ENCODE data around the gene CDHR5.

The CDHR5 gene

GRCh38 chr11:643849-644738 lies 19.3 kb upstream of the CDHR5 start:
- FAIRE-seq = no peak

- FAIRE-seq = no peak
Observed at GRCh38 chr11:643366-643765, 18.6 kb upstream of the CDHR5 start.

- FAIRE-seq = no peak
Observed at GRCh38 chr11:641806-642370, 17.1 kb upstream of the CDHR5 start.

DNA sequence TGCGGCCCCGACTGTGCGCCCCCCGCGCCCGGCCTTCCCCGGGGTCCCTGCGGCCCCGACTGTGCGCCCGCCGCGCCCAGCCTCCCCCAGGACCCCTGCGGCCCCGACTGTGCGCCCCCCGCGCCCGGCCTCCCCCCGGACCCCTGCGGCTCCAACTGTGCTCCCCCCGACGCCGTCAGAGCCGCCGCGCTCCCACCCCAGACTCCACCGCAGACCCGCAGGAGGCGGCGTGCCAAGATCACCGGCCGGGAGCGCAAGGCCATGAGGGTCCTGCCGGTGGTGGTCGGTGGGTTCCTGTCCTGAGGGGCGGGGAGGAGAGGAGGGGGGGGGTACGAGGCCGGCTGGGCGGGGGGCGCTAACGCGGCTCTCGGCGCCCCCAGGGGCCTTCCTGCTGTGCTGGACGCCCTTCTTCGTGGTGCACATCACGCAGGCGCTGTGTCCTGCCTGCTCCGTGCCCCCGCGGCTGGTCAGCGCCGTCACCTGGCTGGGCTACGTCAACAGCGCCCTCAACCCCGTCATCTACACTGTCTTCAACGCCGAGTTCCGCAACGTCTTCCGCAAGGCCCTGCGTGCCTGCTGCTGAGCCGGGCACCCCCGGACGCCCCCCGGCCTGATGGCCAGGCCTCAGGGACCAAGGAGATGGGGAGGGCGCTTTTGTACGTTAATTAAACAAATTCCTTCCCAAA lies 15.4 kb upstream of the CDHR5 start:
- no peak for FAIRE-seq

DNA sequence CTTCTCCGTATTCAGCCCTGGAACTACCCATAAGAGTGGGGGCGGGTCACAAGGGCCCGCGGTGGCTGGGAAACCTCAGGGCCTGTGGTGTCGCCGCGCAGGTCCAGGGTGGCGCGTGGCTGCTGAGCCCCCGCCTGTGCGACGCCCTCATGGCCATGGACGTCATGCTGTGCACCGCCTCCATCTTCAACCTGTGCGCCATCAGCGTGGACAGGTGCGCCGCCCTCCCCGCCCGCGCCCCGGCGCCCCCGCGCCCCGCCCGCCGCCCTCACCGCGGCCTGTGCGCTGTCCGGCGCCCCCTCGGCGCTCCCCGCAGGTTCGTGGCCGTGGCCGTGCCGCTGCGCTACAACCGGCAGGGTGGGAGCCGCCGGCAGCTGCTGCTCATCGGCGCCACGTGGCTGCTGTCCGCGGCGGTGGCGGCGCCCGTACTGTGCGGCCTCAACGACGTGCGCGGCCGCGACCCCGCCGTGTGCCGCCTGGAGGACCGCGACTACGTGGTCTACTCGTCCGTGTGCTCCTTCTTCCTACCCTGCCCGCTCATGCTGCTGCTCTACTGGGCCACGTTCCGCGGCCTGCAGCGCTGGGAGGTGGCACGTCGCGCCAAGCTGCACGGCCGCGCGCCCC lies 14.7 kb upstream of the CDHR5 start:
- FAIRE-seq = no peak

DNA sequence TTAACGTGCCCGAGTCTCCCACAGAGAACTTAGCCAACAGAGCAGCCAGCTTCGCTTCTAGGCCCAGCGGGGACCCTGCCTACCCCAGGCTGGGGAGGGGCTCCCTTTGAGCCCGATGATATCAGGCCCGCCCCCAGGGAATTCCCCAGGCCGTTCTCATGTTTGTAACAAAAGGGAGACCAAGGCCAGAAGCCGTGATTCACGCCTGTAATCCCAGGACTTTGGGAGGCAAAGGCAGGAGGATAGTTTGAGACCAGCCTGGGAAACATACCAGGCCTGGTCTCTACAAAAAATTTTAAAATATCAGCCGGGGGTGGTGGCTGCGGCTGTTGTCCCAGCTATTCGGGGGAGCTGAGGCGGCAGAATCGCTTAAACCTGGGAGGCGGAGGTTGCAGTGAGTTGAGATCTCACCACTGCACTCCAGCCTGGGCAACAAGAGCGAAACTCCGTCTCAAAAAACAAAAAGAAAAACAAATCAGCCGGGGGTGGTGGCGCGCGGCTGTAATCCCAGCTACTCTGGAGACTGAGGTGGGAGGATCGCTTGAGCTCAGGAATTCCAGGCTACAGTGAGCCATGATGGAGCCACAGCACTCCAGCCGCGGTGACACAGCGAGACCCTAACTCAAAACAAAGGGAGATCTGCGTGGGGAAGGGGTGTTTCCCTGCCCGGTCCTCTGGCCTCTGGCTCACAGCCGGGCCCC lies 14.0 kb upstream of the CDHR5 start:
- FAIRE-seq = no peak

DNA sequence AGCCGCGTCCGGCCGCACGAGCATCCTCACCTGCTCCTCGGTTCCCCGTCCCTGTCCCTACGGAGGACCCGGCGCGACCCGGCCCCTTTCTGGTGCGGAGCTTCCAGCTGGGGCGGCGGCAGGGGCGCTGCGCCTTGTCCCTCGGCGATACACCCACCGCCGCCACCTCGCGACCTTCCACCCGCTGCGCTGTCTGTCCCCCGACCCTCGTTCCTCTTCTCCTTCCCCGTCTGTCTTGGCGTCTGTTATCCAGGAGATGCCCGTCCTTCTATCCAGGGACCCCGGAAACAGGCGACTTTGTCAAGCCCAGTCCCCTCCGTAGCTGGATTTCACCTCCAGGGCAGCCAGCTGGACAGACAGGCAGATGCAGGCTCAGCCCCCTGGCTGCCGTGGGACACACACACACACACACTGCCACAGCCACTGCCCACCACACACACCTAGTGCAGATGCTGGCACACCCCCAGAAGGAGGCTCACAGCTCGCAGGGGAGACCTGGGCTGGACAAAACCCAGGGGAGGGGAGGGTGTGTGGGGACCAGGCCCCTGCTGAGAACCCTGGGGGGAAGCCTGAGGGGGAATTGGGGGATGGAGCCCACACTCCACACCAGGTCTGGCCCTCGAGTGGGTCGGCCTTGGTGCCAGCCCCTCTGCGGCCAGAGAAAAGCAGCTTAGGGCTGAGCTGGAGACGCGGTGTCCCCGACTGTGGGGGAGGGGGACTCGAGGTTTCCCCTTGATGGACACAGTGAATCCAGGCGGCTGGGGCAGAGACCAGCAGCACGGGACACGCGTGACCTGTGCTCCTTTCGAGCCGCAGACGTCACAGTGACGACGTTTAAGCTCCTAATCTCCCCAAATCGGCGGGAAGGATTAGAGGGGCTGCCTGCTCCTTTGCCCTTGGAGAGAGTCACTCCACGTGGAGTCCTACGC lies 13.1 kb upstream of the CDHR5 start:
- no peak for FAIRE-seq

DNA sequence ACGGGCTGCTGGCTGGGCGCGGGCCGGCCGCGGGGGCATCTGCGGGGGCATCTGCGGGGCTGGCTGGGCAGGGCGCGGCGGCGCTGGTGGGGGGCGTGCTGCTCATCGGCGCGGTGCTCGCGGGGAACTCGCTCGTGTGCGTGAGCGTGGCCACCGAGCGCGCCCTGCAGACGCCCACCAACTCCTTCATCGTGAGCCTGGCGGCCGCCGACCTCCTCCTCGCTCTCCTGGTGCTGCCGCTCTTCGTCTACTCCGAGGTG lies 12.5 kb upstream of the CDHR5 start:
- no peak for FAIRE-seq

DNA sequence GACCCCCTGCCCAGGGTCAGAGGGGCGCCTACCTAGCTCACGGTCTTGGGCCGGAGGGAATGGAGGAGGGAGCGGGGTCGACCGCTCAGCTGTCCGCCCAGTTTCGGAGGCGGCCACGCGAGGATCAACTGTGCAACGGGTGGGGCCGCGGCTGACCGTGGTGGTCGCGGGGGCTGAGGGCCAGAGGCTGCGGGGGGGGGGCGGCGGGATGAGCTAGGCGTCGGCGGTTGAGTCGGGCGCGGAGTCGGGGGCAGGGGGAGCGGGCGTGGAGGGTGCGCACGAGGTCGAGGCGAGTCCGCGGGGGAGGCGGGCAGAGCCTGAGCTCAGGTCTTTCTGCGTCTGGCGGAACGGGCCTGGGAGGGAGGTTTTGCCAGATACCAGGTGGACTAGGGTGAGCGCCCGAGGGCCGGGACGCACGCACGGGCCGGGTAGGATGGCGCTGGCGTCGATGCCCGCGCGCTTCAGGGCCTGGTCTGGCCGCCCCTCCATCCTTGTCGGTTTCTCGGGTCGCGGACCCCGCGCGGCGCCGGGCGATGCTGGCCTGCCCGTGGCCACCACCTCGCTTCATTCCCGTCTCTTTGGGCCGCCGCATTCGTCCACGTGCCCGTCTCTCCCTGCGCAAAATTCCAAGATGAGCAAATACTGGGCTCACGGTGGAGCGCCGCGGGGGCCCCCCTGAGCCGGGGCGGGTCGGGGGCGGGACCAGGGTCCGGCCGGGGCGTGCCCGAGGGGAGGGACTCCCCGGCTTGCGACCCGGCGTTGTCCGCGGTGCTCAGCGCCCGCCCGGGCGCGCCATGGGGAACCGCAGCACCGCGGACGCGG lies 12.0 kb upstream of the CDHR5 start, which contains the start of gene DRD4:
TSS of gene DRD4 (plus strand) at position 759 of the 822 bp plus-strand sequence. CDS start at position 795, 36 bp downstream.
- FAIRE-seq = no peak

DNA sequence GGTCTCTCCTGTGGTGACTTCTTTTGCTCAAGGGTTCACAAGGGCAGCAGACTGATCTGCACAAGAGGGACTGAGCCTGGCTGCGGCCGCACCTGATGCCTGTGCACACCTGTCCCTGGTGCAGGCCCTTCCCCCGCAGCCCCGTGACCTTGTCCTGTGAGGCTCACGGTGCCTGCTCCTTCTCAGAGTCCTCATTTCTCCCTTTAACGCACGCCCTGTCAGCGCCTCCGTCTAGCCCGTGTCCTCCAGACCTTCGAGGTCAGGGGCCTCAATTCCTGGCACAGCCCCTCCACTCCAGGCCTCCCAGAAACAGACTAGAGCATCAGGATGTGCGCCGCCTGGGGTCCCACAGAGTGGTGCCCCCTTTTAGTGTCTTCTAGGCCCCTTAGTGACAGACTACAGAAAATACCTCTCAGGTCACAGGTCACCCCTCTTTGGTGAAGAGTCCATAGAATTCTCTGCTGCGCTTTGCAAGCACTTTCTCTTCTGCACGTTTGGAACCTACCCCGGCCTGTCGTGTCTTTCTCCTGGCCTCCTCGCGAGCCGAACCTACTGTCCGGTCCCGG lies 11.3 kb upstream of the CDHR5 start:
- FAIRE-seq = no peak

DNA sequence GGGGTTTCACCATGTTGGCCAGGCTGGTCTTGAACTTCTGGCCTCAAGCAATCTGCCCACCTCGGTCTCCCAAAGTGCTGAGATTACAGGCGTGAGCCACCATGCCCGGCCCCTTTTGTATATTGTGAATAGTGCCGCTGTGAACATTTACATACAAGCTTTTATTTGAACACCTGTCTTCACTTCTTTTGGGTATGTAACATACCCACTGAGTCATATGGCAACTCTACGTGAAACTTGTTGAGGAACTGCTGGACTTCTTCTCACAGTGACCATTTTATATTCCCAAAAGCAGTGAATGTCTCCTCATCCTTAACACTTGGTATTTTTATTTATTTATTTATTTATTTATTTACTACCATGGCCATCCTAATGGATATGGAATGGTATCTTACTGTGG lies 6.1 kb upstream of the CDHR5 start:
- FAIRE-seq = no peak

- FAIRE-seq = no peak
Observed at GRCh38 chr11:629237-629583, 4.5 kb upstream of the CDHR5 start.

DNA sequence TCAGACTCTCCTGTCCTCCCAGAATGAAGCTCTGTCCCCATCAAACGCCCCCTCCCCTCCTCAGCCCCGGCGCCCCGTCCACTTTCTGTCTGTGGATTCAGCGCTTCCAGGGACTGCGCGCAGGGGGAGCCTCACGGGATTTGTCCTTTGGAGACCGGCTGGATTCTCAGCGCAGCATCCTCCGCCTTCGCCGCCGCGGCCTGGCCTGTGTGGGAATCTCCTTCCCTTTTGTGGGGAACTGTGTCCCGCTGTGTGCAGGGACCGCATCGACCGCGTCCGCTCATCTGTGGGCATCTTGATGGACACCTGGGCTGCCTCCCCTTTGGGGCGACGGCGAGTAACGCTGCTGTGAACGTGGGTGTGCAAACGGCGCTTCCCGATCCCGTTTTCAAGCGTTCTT lies 3.3 kb upstream of the CDHR5 start:
- no peak for FAIRE-seq

DNA sequence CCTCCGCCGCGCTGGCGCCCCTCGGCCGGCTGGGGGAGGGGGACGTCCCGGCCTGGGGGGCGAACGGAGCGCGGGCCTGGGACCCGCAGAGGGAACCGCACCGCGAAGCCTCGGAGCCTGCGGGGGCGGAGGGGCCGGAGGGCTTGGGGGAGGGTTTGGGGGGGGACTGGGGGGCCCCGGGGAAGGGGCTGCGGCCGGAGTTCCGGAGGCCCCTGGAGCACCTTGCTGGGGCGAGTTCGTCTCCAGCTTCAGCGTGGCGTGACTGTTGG lies 2.5 kb upstream of the CDHR5 start:
- no peak for FAIRE-seq

- FAIRE-seq = no peak
Observed at GRCh38 chr11:626475-627307, 1.9 kb upstream of the CDHR5 start, which contains the start of gene SCT. SCT (minus strand) TSS chr11:627181; CDS start chr11:627143, 38 bp downstream.

DNA sequence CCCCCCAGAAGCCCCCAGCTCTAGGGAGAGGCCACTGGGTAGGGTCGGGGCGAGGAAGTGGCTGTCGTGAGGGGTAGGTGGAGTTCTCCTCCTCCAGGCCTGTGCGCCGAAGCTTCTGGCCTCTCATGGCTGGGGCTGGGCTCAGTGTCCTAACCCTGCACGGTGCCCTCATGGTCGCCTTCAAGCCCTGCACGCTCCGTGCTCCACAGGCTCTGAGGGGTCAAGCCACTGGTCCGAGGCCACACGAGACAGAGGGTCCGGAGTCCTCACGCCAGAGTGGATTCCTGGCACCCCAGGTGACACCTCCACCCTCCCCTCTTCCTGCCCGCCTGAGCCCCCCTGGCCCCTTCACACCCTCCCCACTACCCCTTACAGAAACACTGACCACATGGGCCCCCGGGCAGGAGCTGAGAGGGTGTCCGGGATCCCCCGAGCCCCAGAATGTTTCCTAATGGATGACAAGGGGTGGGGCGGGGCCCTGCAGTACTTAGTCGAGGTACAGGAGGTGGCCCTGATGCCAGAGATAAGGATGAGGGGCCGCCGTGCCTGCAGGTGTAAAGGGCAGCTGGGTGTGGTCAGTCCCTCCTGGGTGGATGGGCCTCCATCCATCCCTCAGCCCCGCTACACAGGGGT lies 997 bp upstream of the CDHR5 start:
- no peak for FAIRE-seq

- no peak for FAIRE-seq
Observed at GRCh38 chr11:623999-624704, 603 bp downstream of the CDHR5 start.

GRCh38 chr11:623349-623869 lies 1.3 kb downstream of the CDHR5 start:
- no peak for FAIRE-seq

DNA sequence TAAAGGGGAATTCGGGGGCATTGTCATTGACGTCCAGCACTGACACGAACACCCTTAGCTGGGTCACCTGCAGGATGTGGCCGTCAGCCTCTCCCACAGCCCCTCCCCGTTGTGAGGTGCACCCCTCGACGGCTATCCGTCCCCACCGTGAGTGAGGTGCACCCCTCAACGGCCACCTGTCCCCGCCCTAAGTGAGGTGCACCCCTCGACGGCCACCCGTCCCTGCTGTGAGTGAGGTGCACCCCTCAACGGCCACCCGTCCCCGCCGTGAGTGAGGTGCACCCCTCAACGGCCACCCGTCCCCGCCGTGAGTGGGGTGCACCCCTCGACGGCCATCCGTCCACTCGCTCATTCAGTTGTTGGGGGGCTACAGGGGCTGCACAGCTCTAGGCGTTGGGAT lies 2.9 kb downstream of the CDHR5 start:
- FAIRE-seq = no peak

Measured in G401.6 (cell line).